K562 (cell line): Measurements from ENCODE around the gene COL5A1. TPM values are rescaled to one million over a fixed set of nuclear protein-coding genes. Genes with fewer than 3 reads are reported as not detected.

ENCODE experiments used
- ATAC-seq: fragments of 200-7000 bp; cut with Tn5 transposase; 3 replicates; pipeline ENCODE4 v1.9.1; 2020; ENCODE audit warnings: moderate library complexity
- BruUV-seq: library from RNA; stranded (reverse); fragments of 400-500 nt; replicated peaks from 2 replicates; lab custom pipeline; 2021; lab: Mats Ljungman, UMichigan
- CTCF ChIA-PET: fragments of 300-600 bp; formaldehyde crosslinking; extraction: SDS; loops from one replicate; lab custom pipeline; 2021; ENCODE audit warnings: low intra/inter-chr PET ratio; lab: Yijun Ruan, JAX
- POLR2A ChIA-PET: fragments of 300-600, 350-650 bp; sonication (Branson Sonifier 250); formaldehyde crosslinking; extraction: SDS; loops from one replicate; lab custom pipeline; 2021; ENCODE audit warnings: antibody characterized with exemption, inconsistent platforms; lab: Yijun Ruan, JAX
- DNase-seq, 4 experiments: peaks; one replicate each; pipeline versions ENCODE4 v3.0.0 to v3.0.0-alpha.2; 2011 to 2018; ENCODE audit warnings: low spot score in 3 of 4, mixed read lengths in 3 of 4; ENCODE audit errors: extremely low read depth in 1 of 4
- FAIRE-seq: peaks from 2 replicates; lab custom pipeline; 2011; peaks lifted over from hg19 to GRCh38; lab: Jason Lieb, UNC
- H2AFZ ChIP-seq: 2 replicates; pipeline ENCODE4 v1.6.0; 2011; ENCODE audit warnings: low read depth, low read length, control low read depth, inconsistent platforms
- H3K27ac ChIP-seq: fragments of 200-600 bp; 3 replicates; pipeline ENCODE4 v1.8.0; 2011; ENCODE audit warnings: low read depth, mild to moderate bottlenecking, control low read depth, inconsistent platforms, low read length, moderate library complexity, mixed read lengths; ENCODE audit errors: extremely low read depth
- H3K27me3 ChIP-seq, 2 experiments: fragments of 300-600 bp in 1 of 2; 2 replicates in 1 of 2; 3 replicates in 1 of 2; pipeline versions ENCODE4 v1.6.0 to v1.8.0; 2011; ENCODE audit warnings: inconsistent platforms in 2 of 2, low read length in 2 of 2, mild to moderate bottlenecking in 1 of 2, mixed read lengths in 1 of 2, moderate library complexity in 1 of 2; ENCODE audit not compliant: control insufficient read depth in 2 of 2, insufficient read depth in 2 of 2
- H3K36me3 ChIP-seq: fragments of 300-600 bp; 3 replicates; pipeline ENCODE4 v1.8.0; 2011; ENCODE audit warnings: mild to moderate bottlenecking, low read length, inconsistent platforms; ENCODE audit not compliant: control insufficient read depth, insufficient read depth
- H3K4me1 ChIP-seq, 2 experiments: fragments of 200-600 bp in 1 of 2; replicated peaks in 1 of 2; 2 replicates in 1 of 2; 3 replicates in 1 of 2; pipeline versions ENCODE4 v1.5.1 to v1.8.0; 2011; ENCODE audit warnings: inconsistent platforms in 2 of 2, low read length in 2 of 2, mild to moderate bottlenecking in 1 of 2, mixed read lengths in 1 of 2, moderate library complexity in 1 of 2; ENCODE audit not compliant: control insufficient read depth in 2 of 2, insufficient read depth in 2 of 2
- H3K4me2 ChIP-seq: 2 replicates; pipeline ENCODE4 v1.6.1; 2011; ENCODE audit warnings: low read length, control low read depth, inconsistent platforms, mixed read lengths; ENCODE audit not compliant: insufficient read depth
- H3K4me3 ChIP-seq: fragments of 200-600 bp; sonication (generic), shearing (Covaris generic); 2 replicates; pipeline ENCODE4 v1.5.1; 2016; ENCODE audit warnings: control low read depth, inconsistent platforms
- H3K79me2 ChIP-seq: fragments of 200-600 bp; 3 replicates; pipeline ENCODE4 v1.8.0; 2011; ENCODE audit warnings: low read length, inconsistent platforms; ENCODE audit not compliant: control insufficient read depth, insufficient read depth
- H3K9ac ChIP-seq, 2 experiments: 2 replicates each; pipeline versions ENCODE4 v1.6.0 to v1.6.1; 2011; ENCODE audit warnings: low read depth in 2 of 2, low read length in 2 of 2, control low read depth in 1 of 2, inconsistent platforms in 1 of 2, mild to moderate bottlenecking in 1 of 2, mixed read lengths in 1 of 2; ENCODE audit not compliant: insufficient read depth in 1 of 2
- H3K9me1 ChIP-seq: one replicate; pipeline ENCODE4 v1.6.0; 2011; ENCODE audit warnings: inconsistent platforms, mild to moderate bottlenecking, low read length, moderate library complexity; ENCODE audit not compliant: control insufficient read depth, insufficient read depth
- H3K9me3 ChIP-seq: replicated peaks from 2 replicates; pipeline ENCODE4 v1.5.1; 2011; ENCODE audit warnings: low read depth, low read length, inconsistent platforms; ENCODE audit not compliant: control insufficient read depth, insufficient read depth
- H4K20me1 ChIP-seq: replicated peaks from 2 replicates; pipeline ENCODE4 v1.6.1; 2011; ENCODE audit warnings: low read length, inconsistent platforms, mixed read lengths; ENCODE audit not compliant: control insufficient read depth, insufficient read depth
- ETS2 ChIP-seq: IDR thresholded peaks from 2 replicates; pipeline ENCODE4 v1.6.1; 2016; ENCODE audit warnings: borderline replicate concordance, missing genetic modification characterization, mild to moderate bottlenecking, moderate library complexity, missing compliant biosample characterization; ENCODE audit not compliant: poor library complexity, severe bottlenecking
- KDM1A ChIP-seq, 2 experiments: fragments of 450-650 bp; IDR thresholded peaks; 2 replicates each; pipeline ENCODE4 v1.6.1; 2016; ENCODE audit warnings: mild to moderate bottlenecking in 2 of 2
- ZBTB49 ChIP-seq: sonication (generic); formaldehyde crosslinking; IDR thresholded peaks from 2 replicates; pipeline ENCODE4 v1.8.0; 2022; ENCODE audit warnings: missing genetic modification reagents, mild to moderate bottlenecking, borderline replicate concordance
- WGBS: fragments of 100-300 bp; shearing (Covaris generic); methylation state at CpG from one replicate; pipeline ENCODE4 v1.1.6; 2016; ENCODE audit warnings: low coverage, mixed read lengths; ENCODE audit not compliant: insufficient coverage; ENCODE audit errors: missing lambda C conversion rate; 5-methylcytosine and 5-hydroxymethylcytosine counted together
- in situ Hi-C: fragments of 300-500 bp; cut with MboI; formaldehyde crosslinking; loops from 4 replicates; pipeline ENCODE4 v1.15.0; 2018; ENCODE audit warnings: inconsistent platforms, mixed read lengths
- intact Hi-C: fragments of 100-400 bp; cut with micrococcal nuclease; formaldehyde crosslinking; loops from 2 replicates; pipeline ENCODE4 v1.14.2; 2022
- polyA plus RNA-seq, 8 experiments: library from polyadenylated mRNA; depleted of rRNA in 4 of 8; stranded (reverse) in 5 of 8; unstranded in 3 of 8; fragments of >200 nt; fragmentation: Nextera tagmentation in 2 of 8; fragmentation: Illumina TruSeq in 1 of 8; extraction: Ambion mirVana in 2 of 8; extraction: Trizol in 1 of 8; gene quantifications; 2 replicates each; pipeline versions ENCODE4 v1.2.1 to v1.2.3, GENCODE V29; 2011 to 2014; ENCODE audit warnings: inconsistent platforms in 1 of 8, missing spikeins in 1 of 8
- total RNA-seq, 7 experiments: library from RNA; depleted of rRNA in 6 of 7; stranded (reverse); fragments of >200 nt in 6 of 7; fragmentation: Illumina TruSeq in 2 of 7; extraction: Trizol in 2 of 7; gene quantifications; 2 replicates each; pipeline versions ENCODE4 v1.2.1 to v1.2.3, GENCODE V29; 2011 to 2021; ENCODE audit warnings: low replicate concordance in 1 of 7

The COL5A1 gene
- total and polyA plus RNA-seq, 9 of the 15 experiments (the other 6 are each of a cell fraction or from before 2014, with no cell fraction given) = under 0.01 to 0.13 (median 0.04) TPM; not detected in 6

- FAIRE-seq = no peak
- Histone ChIP-seq H3K9me1 (no peaks in the 10 kb centered on the region), H3K4me1 (no peaks in the 10 kb centered on the region), H2AFZ (no peak overlapping the region), H3K36me3 (no peaks in the 10 kb centered on the region), H3K9ac (no peak overlapping the region), H4K20me1 (no peaks in the 10 kb centered on the region), H3K4me2 (no peak overlapping the region), H3K27me3 (peaks cover 0 to 11% of the 10 kb centered on the region in 2 experiments; a peak in 3 of 5 replicates), H3K27ac (no peak overlapping the region), H3K9me3 (peaks cover 5% of the 10 kb centered on the region; the same call in 1 of the 2 replicates), H3K4me3 (no peak overlapping the region), H3K79me2 (no peaks in the 10 kb centered on the region)
- POLR2A ChIA-PET = no interaction called here
- CTCF ChIA-PET = interaction anchor here (0.5 kb wide), 1 partner anchor 756 kb away, joined by 4 read pairs; no protein-coding TSS in a partner anchor
- ATAC-seq = no peak
- in situ Hi-C loops = no loop called here
- 4% methylated on average over 16 of the region's 16 CpGs for WGBS
- intact Hi-C loops = no loop called here
- no TSS peak for BruUV-seq
- TF ChIP-seq KDM1A (IDR thresholded peaks at IDR 0.05) (0 out of 4 replicates have a peak, but pooled peaks of 1 of the 2 experiments have one; percentile 14), ETS2 (tag) (no peak), ZBTB49 (CRISPR knock-in tag) (no peak)
- DNase-seq = no peak
Observed at GRCh38 chr9:134744385-134745295, 103.0 kb downstream of the COL5A1 start.
